ENCODE data around the gene MAP4. TPM values are rescaled to one million over a fixed set of nuclear protein-coding genes. Genes with fewer than 3 reads are reported as not detected.

MAP4 gene
- total RNA-seq, 1 experiment from 2014 or later = 140 TPM

- Histone ChIP-seq H3K23me2 (ENCODE audit: insufficient read length, low read depth, low read length, poor library complexity, severe bottlenecking) (no peaks in the 10 kb centered on the region), H4K20me1 (ENCODE audit: control insufficient read depth, insufficient read depth, insufficient read length) (no peaks in the 10 kb centered on the region), H2BK120ac (ENCODE audit: low read depth, low read length, poor library complexity, severe bottlenecking) (no peak overlapping the region), H2AFZ (ENCODE audit: low read length) (no peak overlapping the region), H3K27me3 (ENCODE audit: insufficient read depth, low read length) (peaks cover 2% of the 10 kb centered on the region; the same call in 1 of the 2 replicates), H3K23ac (ENCODE audit: insufficient read length, low read depth, low read length) (no peak overlapping the region), H3T11ph (ENCODE audit: low read length) (no peak overlapping the region), H2BK15ac (ENCODE audit: low read depth, low read length) (no peak overlapping the region), H3K4me2 (ENCODE audit: insufficient read depth, insufficient read length, low read length) (no peak overlapping the region), H3K79me2 (ENCODE audit: insufficient read depth, low read length) (no peaks in the 10 kb centered on the region), H3K79me1 (ENCODE audit: insufficient read depth, low read depth, low read length, poor library complexity, severe bottlenecking) (no peaks in the 10 kb centered on the region), H3K56ac (ENCODE audit: insufficient read length, low read depth, low read length) (no peak overlapping the region), H3K4me1 (ENCODE audit: insufficient read depth, low read length) (no peaks in the 10 kb centered on the region), H3K9me3 (ENCODE audit: control insufficient read depth, low read depth, low read length) (no peaks in the 10 kb centered on the region), H2BK5ac (ENCODE audit: insufficient read length, low read length) (no peak overlapping the region), H3K9ac (ENCODE audit: extremely low read depth, insufficient read length, low read length) (no peak overlapping the region), H2BK12ac (ENCODE audit: insufficient read length, low read depth, low read length) (no peak overlapping the region), H4K8ac (replicated peaks; ENCODE audit: insufficient read length, low read depth, low read length) (no peak overlapping the region), H3K4ac (ENCODE audit: low read depth, low read length) (no peak overlapping the region), H3K14ac (ENCODE audit: insufficient read depth, low read length) (no peak overlapping the region), H2AK5ac (ENCODE audit: insufficient read length, low read length) (no peak overlapping the region), H3K27ac (ENCODE audit: insufficient read length, low read depth, low read length) (no peak overlapping the region), H4K91ac (ENCODE audit: insufficient read length, low read depth, low read length) (no peak overlapping the region), H4K5ac (ENCODE audit: insufficient read length, low read depth, low read length) (no peak overlapping the region), H3K18ac (ENCODE audit: insufficient read length, low read depth, low read length) (no peak overlapping the region), H2BK20ac (ENCODE audit: low read depth, low read length, poor library complexity, severe bottlenecking) (no peak overlapping the region)
- no peaks in the 10 kb centered on the region for H3K9me3 Mint-ChIP-seq
- H3K27me3 Mint-ChIP-seq (ENCODE audit: low read depth) = no peaks in the 10 kb centered on the region
- peaks cover 31 to 64% (median 52%) of the 10 kb centered on the region in 3 experiments; a peak in 6 of 7 replicates for H3K36me3 Mint-ChIP-seq (ENCODE audit: insufficient read depth in 1 of 3, low read depth in 3 of 3)
- peak overlapping the region in 2 of 3 experiments; percentile 11 to 22; a peak in 2 of 7 replicates for H3K27ac Mint-ChIP-seq
- H3K4me1 Mint-ChIP-seq = peaks cover 0 to 2% of the 10 kb centered on the region in 2 experiments; a peak in 3 of 4 replicates
- no peak for DNase-seq
- no peak overlapping the region for H3K4me3 Mint-ChIP-seq
- WGBS (ENCODE audit: extremely low coverage, insufficient read length, low lambda C conversion rate) = no CpG with 5 or more reads among the region's 5 CpGs
- no peak for TF ChIP-seq CTCF (conservative IDR thresholded peaks at IDR 0.05)
These were observed 100.0 kb downstream of the MAP4 start for GRCh38 chr3:47916201-47916600.

Data from H9 (cell line).